Thymus (tissue), 11 donors: Measurements from ENCODE around the gene TNPO1. TPM values are rescaled to one million over a fixed set of nuclear protein-coding genes. Genes with fewer than 3 reads are reported as not detected.
A peak's percentile ranks its signal among the peaks of the same experiment; 100 is the strongest.

ENCODE experiments used
- DNase-seq, 9 donors: peaks; one replicate each; pipeline ENCODE4 v3.0.0-alpha.2; 2013; ENCODE audit warnings: low spot score in 9 of 9, low read depth in 6 of 9, missing footprints in 1 of 9
- H3K27ac ChIP-seq, 2 donors: one replicate each; pipeline ENCODE4 v1.5.1; 2013; ENCODE audit warnings: control low read depth in 1 of 2, low read depth in 1 of 2, low read length in 1 of 2, mild to moderate bottlenecking in 1 of 2, moderate library complexity in 1 of 2
- H3K27me3 ChIP-seq, 2 donors: one replicate each; pipeline ENCODE4 v1.5.1; 2013; ENCODE audit warnings: low read length in 1 of 2; ENCODE audit not compliant: control insufficient read depth in 2 of 2, insufficient read depth in 1 of 2
- H3K36me3 ChIP-seq, 2 donors: one replicate each; pipeline ENCODE4 v1.5.1; 2013; ENCODE audit warnings: low read length in 1 of 2, mild to moderate bottlenecking in 1 of 2, moderate library complexity in 1 of 2; ENCODE audit not compliant: control insufficient read depth in 2 of 2, insufficient read depth in 2 of 2
- H3K4me1 ChIP-seq, 2 donors: one replicate each; pipeline ENCODE4 v1.5.1; 2013; ENCODE audit warnings: low read length in 2 of 2; ENCODE audit not compliant: control insufficient read depth in 2 of 2, insufficient read depth in 2 of 2
- H3K4me3 ChIP-seq, 2 donors: one replicate each; pipeline ENCODE4 v1.5.1; 2013; ENCODE audit warnings: low read length in 2 of 2, control low read depth in 1 of 2, mild to moderate bottlenecking in 1 of 2
- H3K9me3 ChIP-seq, 2 donors: one replicate each; pipeline ENCODE4 v1.5.1; 2013; ENCODE audit warnings: low read length in 1 of 2, mild to moderate bottlenecking in 1 of 2; ENCODE audit not compliant: control insufficient read depth in 2 of 2, insufficient read depth in 1 of 2
- WGBS: extraction: QIAGEN DNeasy Blood & Tissue Kit; methylation state at CpG from one replicate; pipeline ENCODE4 v1.1.7; 2013; 5-methylcytosine and 5-hydroxymethylcytosine counted together
- polyA plus RNA-seq: library from polyadenylated mRNA; stranded (reverse); fragments of 200-250 nt; gene quantifications from one replicate; pipeline ENCODE4 v1.2.3, GENCODE V29; 2013
- total RNA-seq: library from RNA; stranded (reverse); fragments of 120-200 nt; gene quantifications from one replicate; pipeline ENCODE4 v1.2.4, GENCODE V29; 2013
- donor health status: healthy.

Gene TNPO1
- total and polyA plus RNA-seq, 2 donors, result 14.6 to 78.5 TPM

GRCh38 chr5:72814864-72815263 is 1.6 kb upstream of the TNPO1 start:
- Histone ChIP-seq H3K36me3 (no peaks in the 10 kb centered on the region), H3K4me1 (peaks cover 0 to 8% of the 10 kb centered on the region in 2 donors), H3K9me3 (no peaks in the 10 kb centered on the region), H3K27ac (no peak overlapping the region), H3K4me3 (no peak overlapping the region), H3K27me3 (peaks cover 0 to 8% of the 10 kb centered on the region in 2 donors)
- DNase-seq, result no peak
- 94% methylated on average over 1 of the region's 1 CpG for WGBS

GRCh38 chr5:72815580-72816283 is 729 bp upstream of the TNPO1 start:
- H3K9me3 ChIP-seq, result no peaks in the 10 kb centered on the region
- peak in 4 of 9 donors; percentile 31 to 64 (median 36) for DNase-seq
- 4% methylated on average over 14 of the region's 14 CpGs for WGBS

GRCh38 chr5:72817076-72817481 is 618 bp downstream of the TNPO1 start:
- peak in 5 of 9 donors; percentile 10 to 57 (median 32) for DNase-seq
- peaks cover 0 to 8% of the 10 kb centered on the region in 2 donors for H3K4me1 ChIP-seq
- peaks cover 0 to 8% of the 10 kb centered on the region in 2 donors for H3K27me3 ChIP-seq
- H3K4me3 ChIP-seq, result peak overlapping the region; percentile 60 to 96
- H3K27ac ChIP-seq, result peak overlapping the region; percentile 73 to 95
- H3K9me3 ChIP-seq, result no peaks in the 10 kb centered on the region
- H3K36me3 ChIP-seq, result no peaks in the 10 kb centered on the region
- WGBS, result under 1% methylated on average over 24 of the region's 24 CpGs

More at GRCh38 chr5:72815580-72816283, 729 bp upstream of the TNPO1 start:
- H3K36me3 ChIP-seq, result no peaks in the 10 kb centered on the region
- H3K27ac ChIP-seq, result peak overlapping the region; percentile 76 to 95
- H3K27me3 ChIP-seq, result peaks cover 0 to 8% of the 10 kb centered on the region in 2 donors
- peaks cover 0 to 8% of the 10 kb centered on the region in 2 donors for H3K4me1 ChIP-seq
- peak overlapping the region; percentile 60 to 96 for H3K4me3 ChIP-seq

- peak in 1 of 9 donors; percentile 24 for DNase-seq
- Histone ChIP-seq H3K27me3 (peaks cover 0 to 8% of the 10 kb centered on the region in 2 donors), H3K36me3 (no peaks in the 10 kb centered on the region), H3K4me1 (peaks cover 0 to 8% of the 10 kb centered on the region in 2 donors), H3K9me3 (no peaks in the 10 kb centered on the region), H3K4me3 (peak overlapping the region; percentile 60 to 96), H3K27ac (no peak overlapping the region)
- 25% methylated on average over 6 of the region's 6 CpGs for WGBS
These were observed 1.3 kb downstream of the TNPO1 start for GRCh38 chr5:72817671-72818266.

GRCh38 chr5:72818866-72819534 is 2.5 kb downstream of the TNPO1 start:
- H3K4me1 ChIP-seq, result peaks cover 0 to 8% of the 10 kb centered on the region in 2 donors
- 53% methylated on average over 5 of the region's 5 CpGs for WGBS
- H3K36me3 ChIP-seq, result no peaks in the 10 kb centered on the region
- H3K4me3 ChIP-seq, result no peak overlapping the region
- DNase-seq, result peak in 5 of 9 donors; percentile 13 to 70 (median 40)
- H3K27me3 ChIP-seq, result peaks cover 0 to 8% of the 10 kb centered on the region in 2 donors
- no peaks in the 10 kb centered on the region for H3K9me3 ChIP-seq
- H3K27ac ChIP-seq, result no peak overlapping the region

- H3K27ac ChIP-seq, result no peak overlapping the region
- H3K4me3 ChIP-seq, result no peak overlapping the region
- H3K27me3 ChIP-seq, result peaks cover 0 to 6% of the 10 kb centered on the region in 2 donors
- H3K4me1 ChIP-seq, result peaks cover 0 to 4% of the 10 kb centered on the region in 2 donors
- 96% methylated on average over 2 of the region's 2 CpGs for WGBS
- no peaks in the 10 kb centered on the region for H3K9me3 ChIP-seq
- no peak for DNase-seq
- H3K36me3 ChIP-seq, result no peaks in the 10 kb centered on the region
These were observed 5.3 kb downstream of the TNPO1 start for GRCh38 chr5:72821776-72822175.

GRCh38 chr5:72822944-72823343 is 6.5 kb downstream of the TNPO1 start:
- H3K27me3 ChIP-seq, result no peaks in the 10 kb centered on the region
- H3K4me3 ChIP-seq, result no peak overlapping the region
- H3K27ac ChIP-seq, result no peak overlapping the region
- 72% methylated on average over 2 of the region's 2 CpGs for WGBS
- H3K36me3 ChIP-seq, result no peaks in the 10 kb centered on the region
- no peak for DNase-seq
- no peaks in the 10 kb centered on the region for H3K9me3 ChIP-seq
- H3K4me1 ChIP-seq, result no peaks in the 10 kb centered on the region

GRCh38 chr5:72829707-72830106 is 13.2 kb downstream of the TNPO1 start:
- Histone ChIP-seq H3K27me3 (no peaks in the 10 kb centered on the region), H3K27ac (no peak overlapping the region), H3K4me3 (no peak overlapping the region), H3K9me3 (no peaks in the 10 kb centered on the region), H3K36me3 (no peaks in the 10 kb centered on the region), H3K4me1 (no peaks in the 10 kb centered on the region)
- DNase-seq, result no peak

- no peak for DNase-seq
- Histone ChIP-seq H3K4me3 (no peak overlapping the region), H3K27ac (no peak overlapping the region), H3K36me3 (no peaks in the 10 kb centered on the region), H3K27me3 (no peaks in the 10 kb centered on the region), H3K9me3 (no peaks in the 10 kb centered on the region), H3K4me1 (no peaks in the 10 kb centered on the region)
- 97% methylated on average over 2 of the region's 2 CpGs for WGBS
These were observed 13.9 kb downstream of the TNPO1 start for GRCh38 chr5:72830362-72830761.
